Osteoblast (primary cell): Measurements from ENCODE around the gene CSH1. TPM values are rescaled to one million over a fixed set of nuclear protein-coding genes. Genes with fewer than 3 reads are reported as not detected.
A peak's percentile ranks its signal among the peaks of the same experiment; 100 is the strongest.

Experiments
- DNase-seq: peaks from one replicate; pipeline ENCODE4 v3.0.0; 2011; ENCODE audit warnings: low spot score, mixed read lengths; ENCODE audit not compliant: insufficient read length; ENCODE audit errors: missing footprints
- H2AFZ ChIP-seq: 2 replicates; pipeline ENCODE4 v1.6.0; 2011; ENCODE audit warnings: mild to moderate bottlenecking, low read length
- H3K27ac ChIP-seq: 2 replicates; pipeline ENCODE4 v1.5.1; 2011; ENCODE audit warnings: mild to moderate bottlenecking, low read depth, low read length, moderate library complexity
- H3K27me3 ChIP-seq: 2 replicates; pipeline ENCODE4 v1.6.0; 2012; ENCODE audit warnings: mild to moderate bottlenecking, control low read depth, inconsistent platforms, low read length, moderate library complexity; ENCODE audit not compliant: insufficient read depth
- H3K36me3 ChIP-seq: 2 replicates; pipeline ENCODE4 v1.5.1; 2011; ENCODE audit warnings: mild to moderate bottlenecking, low read length, control low read depth, moderate library complexity; ENCODE audit not compliant: insufficient read depth
- H3K4me1 ChIP-seq: 2 replicates; pipeline ENCODE4 v1.5.1; 2011; ENCODE audit warnings: mild to moderate bottlenecking, low read length, control low read depth, moderate library complexity; ENCODE audit not compliant: insufficient read depth
- H3K4me2 ChIP-seq: 2 replicates; pipeline ENCODE4 v1.6.0; 2011; ENCODE audit warnings: mild to moderate bottlenecking, low read length; ENCODE audit not compliant: insufficient read depth
- H3K4me3 ChIP-seq: fragments of 200-600 bp; sonication (generic); 3 replicates; pipeline ENCODE4 v1.5.1; 2012; ENCODE audit warnings: mild to moderate bottlenecking, low read length, inconsistent platforms; ENCODE audit not compliant: insufficient read depth
- H3K79me2 ChIP-seq: 2 replicates; pipeline ENCODE4 v1.6.0; 2012; ENCODE audit warnings: mild to moderate bottlenecking, low read length, control low read depth, inconsistent platforms; ENCODE audit not compliant: insufficient read depth
- H3K9me3 ChIP-seq: 2 replicates; pipeline ENCODE4 v1.5.1; 2011; ENCODE audit warnings: low read depth, low read length, control low read depth
- H4K20me1 ChIP-seq: 2 replicates; pipeline ENCODE4 v1.6.0; 2012; ENCODE audit warnings: mild to moderate bottlenecking, low read length, control low read depth; ENCODE audit not compliant: insufficient read depth
- total RNA-seq: library from RNA; depleted of rRNA; stranded (reverse); fragments of >200 nt; gene quantifications from 2 replicates; pipeline ENCODE4 v1.2.3, GENCODE V29; 2012
- TF ChIP-seq, protein P1 (sequence below): IDR thresholded peaks from 2 replicates; pipeline ENCODE4 v1.5.1; 2011; ENCODE audit warnings: mild to moderate bottlenecking, low read depth, low read length, moderate library complexity; ENCODE audit errors: extremely low read depth

Gene CSH1
- total RNA-seq, 1 donor, result not detected

DNA sequence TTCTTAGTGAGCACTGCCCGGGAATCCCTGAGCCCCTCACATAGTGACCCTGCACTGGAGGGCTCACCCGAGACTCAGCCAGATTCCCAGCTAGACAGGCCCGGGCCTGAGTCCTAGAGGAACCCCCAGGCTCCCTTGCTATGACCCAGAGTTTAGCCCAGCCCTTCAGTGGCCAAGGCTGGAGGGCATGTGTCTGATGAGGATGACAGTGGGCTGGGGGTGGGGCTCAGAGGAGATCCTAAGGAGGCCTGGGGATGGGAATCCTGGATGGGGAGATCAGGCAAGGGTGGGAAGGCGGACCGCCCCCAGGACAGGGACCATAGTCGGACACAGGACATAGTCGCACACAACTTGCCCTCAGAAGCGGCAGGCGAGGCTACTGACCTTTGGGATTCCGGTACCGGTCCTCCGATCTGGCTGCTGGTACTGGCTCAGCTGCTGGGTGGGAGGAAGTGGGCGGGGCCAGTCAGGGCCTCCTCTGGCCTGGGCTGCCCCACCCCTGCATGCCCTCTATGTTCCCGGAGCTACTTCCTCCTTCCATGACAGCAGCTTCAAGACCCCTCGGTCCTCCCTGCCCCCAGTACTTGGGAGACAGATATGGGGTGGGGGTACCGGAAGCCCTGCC lies 34.7 kb upstream of the CSH1 start:
- Histone ChIP-seq H4K20me1 (no peaks in the 10 kb centered on the region), H3K79me2 (no peaks in the 10 kb centered on the region), H2AFZ (no peak overlapping the region), H3K4me3 (no peak overlapping the region), H3K4me1 (no peaks in the 10 kb centered on the region), H3K4me2 (no peak overlapping the region), H3K9me3 (no peaks in the 10 kb centered on the region), H3K36me3 (no peaks in the 10 kb centered on the region), H3K27me3 (peaks cover 2% of the 10 kb centered on the region), H3K27ac (no peak overlapping the region)
- DNase-seq, result peak; percentile 83
- TF ChIP-seq, protein P1, sequence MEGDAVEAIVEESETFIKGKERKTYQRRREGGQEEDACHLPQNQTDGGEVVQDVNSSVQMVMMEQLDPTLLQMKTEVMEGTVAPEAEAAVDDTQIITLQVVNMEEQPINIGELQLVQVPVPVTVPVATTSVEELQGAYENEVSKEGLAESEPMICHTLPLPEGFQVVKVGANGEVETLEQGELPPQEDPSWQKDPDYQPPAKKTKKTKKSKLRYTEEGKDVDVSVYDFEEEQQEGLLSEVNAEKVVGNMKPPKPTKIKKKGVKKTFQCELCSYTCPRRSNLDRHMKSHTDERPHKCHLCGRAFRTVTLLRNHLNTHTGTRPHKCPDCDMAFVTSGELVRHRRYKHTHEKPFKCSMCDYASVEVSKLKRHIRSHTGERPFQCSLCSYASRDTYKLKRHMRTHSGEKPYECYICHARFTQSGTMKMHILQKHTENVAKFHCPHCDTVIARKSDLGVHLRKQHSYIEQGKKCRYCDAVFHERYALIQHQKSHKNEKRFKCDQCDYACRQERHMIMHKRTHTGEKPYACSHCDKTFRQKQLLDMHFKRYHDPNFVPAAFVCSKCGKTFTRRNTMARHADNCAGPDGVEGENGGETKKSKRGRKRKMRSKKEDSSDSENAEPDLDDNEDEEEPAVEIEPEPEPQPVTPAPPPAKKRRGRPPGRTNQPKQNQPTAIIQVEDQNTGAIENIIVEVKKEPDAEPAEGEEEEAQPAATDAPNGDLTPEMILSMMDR, result no peak

DNA sequence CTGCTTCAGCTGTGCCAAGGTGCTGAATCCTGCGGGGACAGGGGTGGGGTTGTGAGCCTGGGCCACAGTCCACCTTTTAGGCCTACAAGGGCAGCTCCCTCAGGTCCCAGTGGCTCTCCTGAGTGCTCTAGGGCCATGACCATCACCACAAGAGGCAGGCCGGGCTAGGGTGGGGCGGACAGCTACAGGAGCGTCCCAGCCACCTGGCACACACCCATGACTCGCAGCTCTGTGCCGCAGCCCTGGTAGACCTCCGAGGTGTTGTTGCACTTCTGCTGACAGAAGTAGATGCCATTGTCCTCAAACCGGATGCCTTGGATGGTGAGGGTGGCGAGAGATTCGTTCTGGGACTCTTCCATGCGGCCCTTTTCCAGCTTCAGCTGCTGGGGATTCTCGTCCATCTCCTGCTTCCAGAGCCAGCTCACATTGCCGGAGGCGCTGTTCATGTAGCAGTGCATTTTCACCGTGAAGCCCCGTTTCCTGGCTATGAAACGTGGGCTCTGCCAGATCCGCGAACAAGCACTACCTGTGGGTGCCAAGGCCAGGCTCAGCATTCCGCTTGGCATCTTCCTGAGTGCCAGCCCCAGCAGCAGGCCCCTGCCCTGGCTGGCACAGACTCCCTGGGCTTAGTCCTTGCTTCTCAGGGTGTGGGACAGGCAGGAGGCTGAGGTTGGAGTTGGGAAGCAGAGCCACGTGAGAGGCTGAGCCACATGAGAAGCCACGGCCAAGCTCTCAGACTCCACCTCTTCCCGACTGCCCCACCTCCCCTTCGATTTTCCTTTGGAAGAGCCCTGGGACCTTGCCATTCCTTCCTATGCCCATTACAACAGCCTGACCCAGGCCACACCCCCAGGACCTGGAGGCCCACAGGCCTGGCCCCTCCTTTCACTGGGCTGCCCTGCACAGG lies 33.7 kb upstream of the CSH1 start:
- Histone ChIP-seq H2AFZ (no peak overlapping the region), H4K20me1 (no peaks in the 10 kb centered on the region), H3K4me3 (no peak overlapping the region), H3K27me3 (peaks cover 2% of the 10 kb centered on the region), H3K79me2 (no peaks in the 10 kb centered on the region), H3K4me2 (no peak overlapping the region), H3K4me1 (no peaks in the 10 kb centered on the region), H3K27ac (no peak overlapping the region), H3K36me3 (no peaks in the 10 kb centered on the region), H3K9me3 (no peaks in the 10 kb centered on the region)
- TF ChIP-seq, protein P1, result no peak
- DNase-seq, result peak; percentile 46

DNA sequence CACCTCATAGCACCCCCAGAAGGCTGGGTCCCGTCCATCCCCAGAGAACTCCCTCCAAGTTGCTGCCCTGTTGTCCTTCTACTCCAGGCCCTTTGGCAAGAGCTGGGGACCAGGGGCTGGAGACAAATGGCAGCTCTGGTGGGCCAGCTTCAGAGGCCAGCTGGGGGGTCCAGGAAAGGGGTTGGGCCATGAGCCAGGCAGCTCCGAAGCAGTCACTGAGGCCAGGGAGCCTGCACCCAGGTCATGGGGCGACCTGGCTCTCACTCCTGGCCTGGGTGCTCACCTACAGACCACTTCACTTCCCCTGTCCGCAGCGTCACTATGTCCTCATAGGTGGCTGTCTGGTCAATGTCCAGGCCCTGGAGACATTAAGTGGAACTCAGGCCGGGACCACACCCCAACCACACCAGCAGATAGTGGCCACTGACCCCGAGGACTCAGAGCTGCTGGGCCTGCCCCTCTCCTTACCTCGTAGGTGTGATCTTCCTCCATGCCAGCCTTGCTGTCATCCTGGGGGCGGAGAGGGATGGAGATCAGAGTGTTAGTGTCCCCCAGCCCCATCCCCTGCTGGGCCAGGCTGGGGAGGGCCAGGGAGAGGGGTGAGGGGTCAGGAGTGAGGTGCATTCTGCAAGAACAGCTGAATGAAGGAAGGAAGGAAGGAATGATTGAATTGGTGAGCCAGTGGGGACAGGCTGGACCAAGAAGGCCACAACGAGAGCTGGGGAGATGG lies 32.8 kb upstream of the CSH1 start:
- Histone ChIP-seq H3K4me1 (no peaks in the 10 kb centered on the region), H3K9me3 (no peaks in the 10 kb centered on the region), H3K36me3 (no peaks in the 10 kb centered on the region), H3K27ac (no peak overlapping the region), H4K20me1 (no peaks in the 10 kb centered on the region), H3K27me3 (peaks cover 2% of the 10 kb centered on the region), H3K4me3 (no peak overlapping the region), H3K4me2 (no peak overlapping the region), H2AFZ (no peak overlapping the region), H3K79me2 (no peaks in the 10 kb centered on the region)
- no peak for DNase-seq
- TF ChIP-seq, protein P1, result no peak
